ENCODE measurements around the gene CSNK1G3.
"Not testable (repeated sequence)": the region's sequence is repeated elsewhere in the genome, so short reads cannot be mapped to it uniquely, and the experiment has no call there.

The CSNK1G3 gene

GRCh38 chr5:123511648-123512605 lies at the start of gene CSNK1G3:
Gene CSNK1G3 (plus strand): TSS chr5:123512177. CDS start chr5:123545664, 33,487 bp downstream.
- peak; percentile 69 for DNase-seq (ENCODE audit: low read depth)

GRCh38 chr5:123466839-123467238 lies 45.1 kb upstream of the CSNK1G3 start:
- not testable (repeated sequence) for DNase-seq (ENCODE audit: low read depth)

- no peak for DNase-seq (ENCODE audit: low read depth)
Measured at GRCh38 chr5:123471385-123471784, 40.6 kb upstream of the CSNK1G3 start.

- DNase-seq (ENCODE audit: low read depth), result no peak
Measured at GRCh38 chr5:123472150-123472924, 39.6 kb upstream of the CSNK1G3 start.

GRCh38 chr5:123474228-123474627 lies 37.7 kb upstream of the CSNK1G3 start:
- DNase-seq (ENCODE audit: low read depth), result no peak

DNA sequence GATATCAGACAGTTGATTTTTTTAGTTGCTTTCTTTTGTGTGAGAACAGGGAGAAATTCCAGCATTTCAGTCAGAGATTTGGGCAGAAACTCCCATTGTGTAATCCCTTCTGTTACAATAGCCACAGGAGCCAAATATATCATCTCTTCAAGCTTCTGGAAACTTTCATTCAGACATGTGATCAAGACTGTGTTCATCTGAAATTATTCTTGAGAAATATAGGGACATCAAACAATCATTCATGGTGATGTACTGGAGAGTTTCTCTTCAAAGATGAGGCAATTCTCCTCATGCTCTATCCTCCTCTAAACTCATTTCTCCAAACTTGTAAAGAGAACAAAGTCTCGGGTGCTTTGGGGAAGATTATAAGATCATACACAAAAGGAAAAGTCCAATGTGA lies 35.2 kb upstream of the CSNK1G3 start:
- DNase-seq (ENCODE audit: low read depth), result no peak

DNA sequence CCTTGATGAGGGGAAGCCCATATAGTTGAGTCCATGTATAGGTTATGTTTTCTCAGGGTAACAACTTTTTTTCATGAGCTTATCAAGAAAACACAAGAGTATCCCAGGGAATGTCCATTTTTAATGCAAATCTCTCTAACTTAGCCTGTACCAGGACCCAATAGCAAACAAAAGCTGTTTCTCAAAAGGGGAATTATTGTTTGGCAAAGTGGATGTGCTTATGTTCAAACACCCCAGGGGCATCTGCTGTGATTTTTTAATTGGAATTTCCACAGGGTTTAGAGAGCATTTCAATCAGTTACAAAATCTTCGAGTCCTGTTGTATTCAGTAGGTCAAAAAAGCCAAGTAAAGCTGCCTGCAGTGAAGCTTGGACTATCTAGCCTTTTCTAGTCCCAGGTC lies 33.4 kb upstream of the CSNK1G3 start:
- no peak for DNase-seq (ENCODE audit: low read depth)

- no peak for DNase-seq (ENCODE audit: low read depth)
Measured at GRCh38 chr5:123482258-123482657, 29.7 kb upstream of the CSNK1G3 start.

DNA sequence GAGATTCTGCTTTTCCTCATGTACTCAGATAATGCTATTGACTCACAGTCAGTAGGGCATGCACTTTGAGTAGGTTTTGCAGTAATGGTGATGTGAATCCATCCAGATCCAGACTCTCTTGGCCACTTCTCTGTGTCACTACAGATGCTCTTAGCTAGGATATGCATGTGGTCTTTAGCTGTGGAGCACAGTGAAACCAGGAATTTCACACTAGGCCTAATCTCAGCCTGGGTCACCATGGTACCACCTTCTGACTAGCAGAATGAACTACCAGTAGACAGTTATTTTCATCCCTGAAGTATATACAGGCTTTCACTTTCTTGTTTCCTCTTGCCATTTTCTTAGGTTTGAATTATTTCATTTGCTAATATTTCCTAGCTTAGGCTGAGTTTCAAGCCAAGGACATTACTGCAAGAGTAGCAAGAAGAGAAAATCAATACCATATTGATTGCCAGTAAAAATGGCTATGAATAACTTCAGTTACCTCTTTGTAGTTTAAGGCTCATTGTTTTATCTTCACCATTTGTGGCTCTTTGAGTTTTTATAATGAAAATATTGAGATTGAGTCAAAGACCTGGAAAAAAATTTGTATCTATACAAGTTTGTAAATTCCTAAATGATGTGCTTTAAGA lies 28.4 kb upstream of the CSNK1G3 start:
- no peak for DNase-seq (ENCODE audit: low read depth)

- DNase-seq (ENCODE audit: low read depth), result no peak
Measured at GRCh38 chr5:123485275-123485674, 26.7 kb upstream of the CSNK1G3 start.

DNA sequence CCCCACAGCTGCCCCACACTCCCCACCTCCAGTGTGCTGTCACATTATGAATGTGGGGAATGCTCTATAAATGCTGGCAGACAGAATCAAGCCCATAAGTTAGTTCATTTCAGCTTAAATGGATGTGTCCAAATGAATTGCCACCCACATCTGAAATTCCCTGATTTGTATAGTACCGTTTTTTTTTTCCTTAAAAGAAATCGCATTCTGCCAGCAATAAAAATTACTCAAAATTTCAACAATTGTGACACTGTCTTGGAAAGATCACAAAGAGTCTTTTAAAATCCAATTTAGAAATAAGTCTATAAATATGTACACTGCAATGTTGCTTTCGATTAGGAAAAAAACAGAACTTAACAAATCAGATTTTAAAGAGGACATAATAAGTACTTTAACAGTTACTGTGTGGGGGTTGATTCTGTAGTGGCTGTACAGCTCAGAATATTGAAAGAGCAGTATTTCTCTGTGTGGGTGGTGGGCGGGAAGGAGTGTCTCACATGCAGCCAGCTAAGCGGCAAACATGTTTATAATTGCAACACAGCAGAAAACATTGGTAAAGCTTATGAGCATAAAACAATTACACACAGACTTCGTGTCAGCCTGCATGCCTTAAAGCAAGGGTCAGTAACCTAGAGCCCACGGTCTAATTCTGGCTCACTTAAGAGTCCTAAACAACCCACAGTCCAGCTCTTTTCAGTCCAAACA lies 24.9 kb upstream of the CSNK1G3 start:
- DNase-seq (ENCODE audit: low read depth), result no peak

GRCh38 chr5:123490974-123491373 lies 21.0 kb upstream of the CSNK1G3 start:
- no peak for DNase-seq (ENCODE audit: low read depth)

DNA sequence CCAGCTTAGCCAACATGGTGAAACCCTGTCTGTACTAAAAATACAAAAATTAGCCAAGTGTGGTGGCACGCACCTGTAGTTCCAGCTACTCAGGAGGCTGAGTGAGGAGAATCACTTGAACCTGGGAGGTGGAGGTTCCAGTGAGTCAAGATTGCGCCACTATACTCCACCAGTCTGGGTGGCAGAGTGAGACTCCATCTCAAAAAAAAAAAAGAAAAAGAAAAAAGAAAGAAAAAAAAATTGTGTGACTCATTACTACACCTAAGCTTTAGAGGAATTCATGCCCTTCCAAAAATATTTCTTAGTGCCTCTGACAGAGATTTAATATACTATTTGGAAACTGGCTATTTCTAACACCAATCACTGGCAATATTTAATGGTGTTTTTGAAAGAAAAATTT lies 16.8 kb upstream of the CSNK1G3 start:
- DNase-seq (ENCODE audit: low read depth), result not testable (repeated sequence)

DNA sequence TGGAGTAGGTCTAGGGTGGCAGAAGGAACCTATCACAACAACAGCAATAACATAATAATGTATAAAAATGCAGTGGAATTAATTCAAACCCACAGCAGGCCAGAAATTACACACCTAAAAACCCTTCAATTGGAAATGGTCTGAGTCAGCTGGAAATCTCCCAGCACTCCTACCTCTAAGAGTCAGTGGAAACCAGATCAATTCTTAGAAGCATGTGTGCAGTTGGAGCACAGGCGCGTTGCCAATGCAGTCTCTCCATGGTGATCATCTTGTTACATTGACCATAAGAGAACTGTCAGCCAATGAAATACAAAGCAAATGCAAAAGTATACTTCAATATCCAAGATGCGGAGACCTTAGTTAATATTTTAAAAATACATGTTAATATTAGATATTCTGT lies 15.1 kb upstream of the CSNK1G3 start:
- DNase-seq (ENCODE audit: low read depth), result no peak

DNA sequence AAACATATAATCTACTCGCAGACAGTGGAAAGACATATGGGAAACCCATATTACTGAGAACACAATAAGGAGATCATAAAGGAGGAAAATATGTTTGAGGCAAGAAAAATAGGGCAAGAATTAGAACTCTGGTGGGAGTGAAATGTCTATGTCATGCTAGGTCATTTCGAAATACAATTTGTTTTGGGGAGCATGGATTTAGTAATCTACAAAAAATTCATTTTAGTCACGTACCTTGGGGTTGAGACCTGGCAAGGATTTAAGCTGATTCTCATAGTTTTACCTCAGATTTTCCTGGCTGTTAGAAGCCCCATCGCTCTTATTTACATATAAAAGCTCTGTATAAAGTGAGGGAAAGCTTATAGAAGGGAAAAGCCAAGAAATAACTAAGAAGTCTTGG lies 11.5 kb upstream of the CSNK1G3 start:
- DNase-seq (ENCODE audit: low read depth), result no peak

DNA sequence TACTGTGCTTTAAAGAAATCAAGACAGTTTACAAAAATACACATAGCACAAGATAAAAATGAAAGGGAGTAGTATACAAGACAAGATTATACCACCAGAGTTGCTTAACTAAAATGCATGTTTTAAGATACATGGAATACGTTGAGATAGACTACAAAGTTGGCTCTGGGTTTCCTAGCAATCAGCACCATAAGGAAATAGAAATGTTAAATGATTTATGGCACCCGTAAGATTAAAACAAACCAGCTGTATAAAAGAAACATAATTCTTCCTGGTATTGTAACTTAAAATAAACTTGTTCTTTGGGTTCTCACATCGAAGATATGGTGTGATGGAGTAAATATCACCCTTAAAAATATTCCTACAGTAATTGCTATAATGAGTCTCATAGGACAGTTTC lies 9.9 kb upstream of the CSNK1G3 start:
- DNase-seq (ENCODE audit: low read depth), result no peak

DNA sequence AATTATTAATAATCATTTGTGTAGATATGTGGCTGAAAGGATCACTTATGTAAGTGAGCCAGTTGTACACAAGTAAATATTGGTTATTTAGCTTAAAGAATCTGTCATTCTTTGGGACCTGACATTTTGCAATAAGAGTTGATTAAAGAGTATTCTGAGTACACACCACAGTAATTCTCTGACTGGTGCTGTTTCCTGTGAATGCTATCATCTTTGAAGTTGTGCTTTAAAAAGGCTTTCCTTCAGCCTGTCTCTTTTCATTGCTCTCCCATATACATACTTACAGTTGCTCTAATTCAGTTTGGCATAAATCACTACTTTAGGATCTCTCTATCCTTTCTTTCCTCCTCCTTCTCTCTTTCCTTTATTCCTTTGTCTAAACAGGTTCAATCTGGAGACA lies 8.7 kb upstream of the CSNK1G3 start:
- DNase-seq (ENCODE audit: low read depth), result no peak

DNA sequence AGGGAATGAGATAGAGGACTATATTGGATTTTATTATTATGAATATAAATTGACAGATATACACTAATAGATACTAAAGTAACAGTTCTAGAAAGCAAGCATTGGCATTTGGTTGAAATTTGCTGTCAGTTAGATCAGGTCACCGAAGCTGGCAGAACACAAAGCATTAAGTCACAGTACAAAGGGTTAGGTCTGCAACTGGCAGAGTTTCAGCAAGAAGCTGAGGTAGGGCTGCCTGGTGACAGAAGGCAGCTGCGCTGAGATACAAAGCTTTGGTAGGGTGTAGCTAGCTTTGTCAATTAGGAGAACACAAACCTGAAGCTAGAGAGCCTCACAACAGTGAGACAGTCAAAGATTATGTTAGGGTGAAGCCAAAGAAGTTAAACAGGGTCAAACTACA lies 6.3 kb upstream of the CSNK1G3 start:
- no peak for DNase-seq (ENCODE audit: low read depth)

- no peak for DNase-seq (ENCODE audit: low read depth)
Measured at GRCh38 chr5:123508441-123508840, 3.5 kb upstream of the CSNK1G3 start.

- no peak for DNase-seq (ENCODE audit: low read depth)
Measured at GRCh38 chr5:123511290-123511647, 708 bp upstream of the CSNK1G3 start.

GRCh38 chr5:123512611-123513461 lies 859 bp downstream of the CSNK1G3 start:
- DNase-seq (ENCODE audit: low read depth), result no peak
